Nucleus accumbens (tissue), 56 donors: ENCODE measurements around the gene AMOTL2.

Source experiments
- DNase-seq, 56 donors: peaks; one replicate each; lab custom pipeline; 2025; lab: John Stamatoyannopoulos, UW

Gene AMOTL2

GRCh38 chr3:134374105-134374790 is at the start of gene AMOTL2:
TSS of gene AMOTL2 (minus strand) at chr3:134374447. CDS start at chr3:134371433, 3,014 bp downstream.
- DNase-seq, result peak in 54 of 56 donors; percentile 18 to 82 (median 66)

GRCh38 chr3:134423153-134423552 is 48.9 kb upstream of the AMOTL2 start:
- DNase-seq, result peak in 11 of 56 donors; percentile 6 to 45 (median 14)

DNA sequence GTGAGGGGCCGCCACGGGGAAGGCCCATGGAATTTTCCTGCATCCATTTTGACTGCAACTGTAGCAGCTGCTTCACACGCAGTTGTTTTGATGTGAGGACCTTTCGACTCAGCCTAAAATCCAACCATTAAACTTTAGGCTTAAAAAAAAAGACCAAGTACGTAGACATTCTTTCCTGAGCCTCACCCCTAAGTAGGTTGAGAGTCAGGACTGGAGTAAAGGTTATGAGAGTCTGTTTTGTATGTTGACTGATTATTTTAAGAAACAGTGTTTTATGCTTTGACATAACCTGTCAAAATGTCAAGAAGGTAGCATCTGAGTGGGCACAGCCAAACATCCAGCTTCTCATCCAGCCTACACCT is 45.7 kb upstream of the AMOTL2 start:
- DNase-seq, result no peak

DNA sequence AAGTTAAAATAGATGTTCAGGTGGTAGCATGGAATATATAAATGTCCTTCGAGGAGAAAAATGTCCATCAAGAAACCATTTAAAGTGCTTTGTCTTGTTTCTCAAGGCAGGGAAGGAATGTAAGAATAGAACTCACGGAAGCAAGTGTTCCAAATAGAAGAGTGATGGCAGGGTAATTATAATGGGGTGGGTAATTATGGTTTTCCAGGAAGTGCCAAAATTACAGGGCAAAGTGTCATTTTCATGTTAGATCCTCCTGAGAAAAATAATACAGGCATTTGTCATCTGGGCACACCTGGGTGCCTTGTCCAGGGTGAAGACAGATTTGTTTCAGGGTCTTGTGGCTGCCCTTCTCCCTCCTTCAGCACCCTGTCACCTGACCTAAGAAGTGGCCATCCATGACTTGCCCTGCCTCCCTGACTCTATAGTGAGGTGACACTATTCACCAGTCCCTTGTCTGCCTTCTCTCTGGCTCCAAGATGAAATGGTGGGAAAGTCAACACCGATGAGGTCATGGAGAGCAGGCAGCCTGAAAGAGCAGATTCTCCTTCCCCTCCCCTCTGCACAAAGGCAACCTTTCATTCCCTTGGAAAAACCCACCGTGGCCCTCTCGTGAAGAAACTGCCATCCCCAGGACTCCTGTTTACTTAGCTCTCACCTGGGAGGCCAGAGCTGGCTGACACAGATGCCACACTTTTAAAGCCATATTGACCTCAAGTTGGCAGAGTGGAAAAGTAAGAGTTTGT is 45.1 kb upstream of the AMOTL2 start:
- no peak for DNase-seq

DNA sequence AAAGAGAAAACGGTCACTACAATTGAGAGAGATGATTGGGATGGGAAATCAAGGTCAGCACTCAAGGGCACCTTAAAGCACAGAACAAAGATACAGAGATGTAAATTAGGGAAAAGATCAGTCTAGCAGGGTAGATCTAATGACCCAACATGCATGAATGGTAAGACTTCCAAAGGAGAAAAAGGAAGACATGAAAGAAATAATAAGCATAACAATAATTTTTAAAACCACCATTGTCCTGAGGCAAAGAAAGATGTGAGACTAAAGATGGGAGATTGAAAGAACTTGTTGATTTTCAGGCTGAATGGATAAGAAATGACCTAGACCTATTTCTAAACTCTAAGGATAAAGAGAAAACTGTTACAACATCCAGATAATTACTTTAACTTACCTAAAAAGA is 34.8 kb upstream of the AMOTL2 start:
- DNase-seq, result no peak

- DNase-seq, result peak in 1 of 56 donors; percentile 36
Measured at GRCh38 chr3:134407239-134407625, 33.0 kb upstream of the AMOTL2 start.

GRCh38 chr3:134406331-134407238 is 32.3 kb upstream of the AMOTL2 start:
- DNase-seq, result peak in 54 of 56 donors; percentile 38 to 91 (median 79)

DNA sequence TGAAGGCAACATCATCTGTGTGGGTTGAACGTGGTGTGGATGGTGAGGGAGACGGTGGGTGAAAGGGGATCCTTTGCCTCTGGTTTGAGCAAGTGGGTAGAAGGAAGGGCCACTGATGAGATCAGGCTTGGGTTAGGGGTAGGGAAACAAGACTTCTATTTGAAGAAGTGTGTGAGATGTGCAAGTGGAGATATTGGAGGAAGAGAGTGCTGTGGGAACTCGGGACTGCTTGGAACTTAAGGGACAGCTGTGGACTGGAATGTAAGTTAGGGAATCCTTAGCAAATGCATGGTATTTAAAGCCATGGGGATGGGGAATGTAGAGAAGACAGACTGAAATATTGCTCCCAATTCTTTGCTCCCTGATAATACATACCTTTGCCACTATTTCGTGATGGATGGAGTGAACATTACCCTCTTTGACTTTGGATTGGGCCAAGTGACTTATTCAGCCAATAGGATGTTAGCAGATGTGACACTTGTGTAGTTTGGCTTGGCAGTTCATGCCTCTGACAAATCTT is 30.2 kb upstream of the AMOTL2 start:
- DNase-seq, result no peak

- no peak for DNase-seq
Measured at GRCh38 chr3:134397755-134398154, 23.5 kb upstream of the AMOTL2 start.

- DNase-seq, result no peak
Measured at GRCh38 chr3:134395103-134395502, 20.9 kb upstream of the AMOTL2 start.

DNA sequence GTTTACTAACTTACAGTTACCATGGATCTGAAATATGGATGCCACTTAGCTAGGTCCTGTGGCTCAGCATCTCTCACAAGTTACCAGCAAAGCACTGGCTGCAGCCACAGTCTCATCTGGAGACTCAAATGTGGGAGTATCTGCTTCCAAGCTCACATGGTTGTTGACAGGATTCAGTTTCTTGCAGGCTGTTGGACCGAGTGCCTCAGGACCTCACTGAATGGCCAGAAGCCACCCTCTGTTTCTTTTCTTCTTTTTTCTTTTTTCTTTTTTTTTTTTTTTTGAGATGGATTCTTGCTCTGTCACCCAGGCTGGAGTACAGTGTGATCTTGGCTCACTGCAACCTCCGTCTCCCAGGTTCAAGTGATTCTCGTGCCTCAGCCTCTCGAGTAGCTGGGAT is 20.1 kb upstream of the AMOTL2 start:
- DNase-seq, result no peak

- no peak for DNase-seq
Measured at GRCh38 chr3:134393074-134393473, 18.8 kb upstream of the AMOTL2 start.

DNA sequence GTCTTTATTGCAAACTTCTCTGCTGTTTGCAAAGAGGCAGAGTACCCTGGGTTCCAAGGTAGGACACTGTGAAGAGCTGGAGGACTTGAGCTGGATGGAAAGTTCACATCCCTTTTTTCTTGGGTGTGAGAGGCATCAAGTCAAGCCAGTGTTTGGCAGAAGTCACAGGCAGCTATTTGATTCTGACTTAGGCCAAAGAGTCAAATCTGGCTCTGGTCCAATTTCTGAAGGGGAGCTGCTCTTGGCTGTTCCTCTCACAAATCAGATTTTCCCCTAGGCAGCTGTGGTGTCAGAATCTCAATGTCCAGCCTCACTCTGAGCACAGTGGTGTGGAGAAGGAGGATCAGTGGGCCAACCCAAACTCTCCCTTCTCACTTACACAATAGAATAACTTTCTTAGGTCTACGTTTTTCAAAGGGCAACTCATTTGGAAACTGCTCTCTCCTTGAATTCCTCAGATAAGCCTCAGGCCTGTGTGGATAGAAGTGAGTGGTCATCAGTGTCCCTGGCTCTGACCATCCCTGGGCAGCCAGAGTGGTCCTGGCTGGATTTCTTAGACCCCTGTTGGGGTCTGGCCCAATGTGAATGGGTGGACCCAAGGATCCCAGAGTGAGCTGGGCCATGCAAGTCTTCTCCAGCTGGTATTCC is 18.2 kb upstream of the AMOTL2 start:
- peak in 4 of 56 donors; percentile 6 to 23 (median 16) for DNase-seq

DNA sequence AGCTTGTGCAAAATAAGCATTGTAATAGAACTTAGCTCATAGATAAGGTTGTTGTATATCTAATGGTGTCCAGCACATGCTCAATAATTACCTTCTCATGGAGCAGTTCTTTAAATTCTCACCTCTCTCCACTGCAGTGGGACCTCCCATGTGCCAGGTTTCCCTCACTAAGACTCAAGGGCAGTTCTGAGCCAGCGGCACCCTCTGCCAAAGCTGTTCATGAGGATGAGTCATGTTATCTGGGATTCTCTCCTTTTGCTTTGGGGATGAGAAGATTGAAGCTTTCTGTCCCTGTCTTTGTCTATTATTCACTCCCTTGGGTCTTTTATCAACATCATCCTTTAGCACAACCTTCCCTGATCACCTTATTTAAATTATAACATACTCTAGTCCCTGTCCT is 15.6 kb upstream of the AMOTL2 start:
- no peak for DNase-seq

- DNase-seq, result no peak
Measured at GRCh38 chr3:134388788-134389485, 14.7 kb upstream of the AMOTL2 start.

- no peak for DNase-seq
Measured at GRCh38 chr3:134388292-134388691, 14.0 kb upstream of the AMOTL2 start.

GRCh38 chr3:134387293-134387692 is 13.0 kb upstream of the AMOTL2 start:
- no peak for DNase-seq

GRCh38 chr3:134384963-134385362 is 10.7 kb upstream of the AMOTL2 start:
- DNase-seq, result no peak

- no peak for DNase-seq
Measured at GRCh38 chr3:134381831-134382442, 7.7 kb upstream of the AMOTL2 start.
